MV-4-11 (cell line): Measurements from ENCODE around the gene GPN2.
"Not testable (repeated sequence)": the region's sequence is repeated elsewhere in the genome, so short reads cannot be mapped to it uniquely, and the experiment has no call there.

Experiments
- DNase-seq: peaks from one replicate; lab custom pipeline; 2025; lab: John Stamatoyannopoulos, UW

Gene GPN2

DNA sequence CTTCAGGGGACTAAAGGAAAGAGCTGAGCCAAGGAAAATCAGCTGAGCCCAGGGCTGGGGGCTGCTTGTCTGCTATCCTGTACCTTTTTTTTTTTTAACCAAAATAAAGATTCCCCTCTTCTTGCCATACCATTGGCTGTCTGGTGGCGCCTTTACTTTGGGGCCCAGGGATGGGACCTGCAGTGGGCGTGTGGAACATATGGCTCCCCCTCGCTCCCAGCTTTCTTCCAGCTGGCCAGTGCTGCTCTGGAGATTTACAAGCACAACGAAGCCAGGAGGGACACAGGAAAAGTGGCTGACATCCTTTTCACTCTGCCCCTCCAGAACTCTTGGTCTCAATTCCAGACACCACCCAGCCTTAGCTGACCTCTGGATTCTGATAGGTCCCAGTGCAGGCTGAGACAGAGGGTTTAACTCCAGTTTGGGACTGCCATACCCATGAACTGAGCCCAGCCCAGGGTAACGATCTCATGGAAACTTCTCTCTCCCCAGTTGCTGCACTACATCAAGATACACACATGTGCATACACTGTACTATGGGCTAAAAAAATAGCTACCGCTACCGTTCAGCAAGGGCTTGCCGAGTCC is 32.5 kb downstream of the GPN2 start:
- no peak for DNase-seq

- no peak for DNase-seq
Measured at GRCh38 chr1:26856604-26857469, 33.2 kb downstream of the GPN2 start.

GRCh38 chr1:26856181-26856580 is 33.9 kb downstream of the GPN2 start:
- no peak for DNase-seq

DNA sequence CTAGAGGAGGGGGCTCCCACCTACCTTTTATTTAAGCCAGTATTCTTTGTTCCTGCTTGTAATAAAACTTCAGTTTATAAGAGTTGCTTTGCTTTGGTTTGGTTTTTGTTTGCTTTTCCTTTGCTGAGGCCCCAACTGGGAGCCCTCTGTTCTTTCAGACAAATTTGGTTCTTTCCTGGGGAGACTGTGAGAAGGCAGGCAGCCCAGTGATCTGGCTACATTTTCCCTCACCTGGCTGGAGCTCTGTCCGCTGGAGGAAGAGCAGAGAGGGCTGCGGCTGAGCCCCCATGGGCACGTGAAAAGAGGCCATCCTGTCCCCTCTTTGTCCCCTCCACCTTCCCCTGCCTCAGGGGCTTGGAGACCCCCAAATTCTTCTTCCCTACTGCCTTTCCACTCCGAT is 34.4 kb downstream of the GPN2 start:
- no peak for DNase-seq

- DNase-seq: no peak
Measured at GRCh38 chr1:26854906-26855305, 35.2 kb downstream of the GPN2 start.

GRCh38 chr1:26853600-26853999 is 36.5 kb downstream of the GPN2 start:
- DNase-seq: no peak

DNA sequence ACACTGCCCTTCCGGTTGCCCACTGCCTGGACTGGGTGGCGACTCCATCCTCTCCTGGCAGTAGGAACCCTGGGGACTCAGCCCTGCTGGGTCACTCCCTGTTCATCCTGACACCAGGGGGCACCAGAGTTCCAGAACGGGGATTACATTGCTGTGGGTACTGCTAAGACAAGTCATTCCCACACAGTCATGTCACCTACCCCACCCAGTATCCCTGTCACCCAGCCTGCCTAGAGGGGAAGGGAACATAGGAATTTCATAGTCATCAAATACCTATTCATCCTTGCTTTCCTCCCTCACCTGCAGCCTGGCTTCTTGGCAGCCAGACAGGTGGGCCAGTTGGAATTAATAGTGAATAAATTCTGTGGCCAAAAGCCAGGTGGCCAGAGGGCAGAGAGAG is 36.9 kb downstream of the GPN2 start:
- peak; percentile 60 for DNase-seq

GRCh38 chr1:26852701-26853100 is 37.4 kb downstream of the GPN2 start:
- no peak for DNase-seq

- DNase-seq: no peak
Measured at GRCh38 chr1:26851106-26851684, 38.9 kb downstream of the GPN2 start.

DNA sequence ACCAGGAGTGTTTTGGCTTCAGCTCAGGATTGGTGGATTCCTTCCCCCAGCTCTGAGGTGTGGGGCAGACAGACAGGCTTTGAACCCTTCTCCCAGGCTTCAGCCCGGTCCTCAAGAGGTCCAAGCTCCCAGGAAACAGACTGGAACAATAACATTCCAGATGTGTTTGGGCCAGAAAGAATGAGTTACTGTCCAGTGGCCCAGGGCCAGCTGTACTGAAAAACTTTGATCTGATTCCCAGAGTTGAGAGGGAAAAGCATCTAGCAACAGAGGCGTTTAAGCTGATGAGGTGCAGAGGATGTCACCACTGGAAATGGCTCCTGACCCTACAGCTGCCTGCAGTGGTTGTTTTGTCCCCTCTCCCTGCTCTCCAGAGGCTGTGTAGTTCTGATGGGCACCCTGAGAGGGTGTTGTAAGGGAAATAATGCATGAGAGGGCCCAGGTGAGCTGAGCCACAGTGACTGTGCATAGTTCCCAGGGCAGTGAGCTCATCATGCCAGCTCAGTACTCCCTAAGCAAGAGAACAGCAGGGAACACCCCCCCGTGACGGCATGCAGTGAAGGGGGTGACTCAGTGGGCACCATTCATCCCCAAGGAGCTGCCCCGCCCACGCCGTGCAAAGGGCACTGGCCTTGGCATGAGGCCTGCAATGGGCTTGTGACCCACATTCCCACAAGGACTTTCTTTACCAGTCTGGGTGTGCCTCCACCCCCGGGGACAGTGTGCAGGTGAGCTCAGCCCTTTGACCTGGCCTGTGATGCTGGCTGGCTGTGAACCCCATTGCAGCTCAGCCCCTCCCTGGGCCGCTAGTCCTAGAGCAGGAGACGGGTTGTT is 40.9 kb downstream of the GPN2 start:
- no peak for DNase-seq

GRCh38 chr1:26848499-26848898 is 41.6 kb downstream of the GPN2 start:
- DNase-seq: no peak

DNA sequence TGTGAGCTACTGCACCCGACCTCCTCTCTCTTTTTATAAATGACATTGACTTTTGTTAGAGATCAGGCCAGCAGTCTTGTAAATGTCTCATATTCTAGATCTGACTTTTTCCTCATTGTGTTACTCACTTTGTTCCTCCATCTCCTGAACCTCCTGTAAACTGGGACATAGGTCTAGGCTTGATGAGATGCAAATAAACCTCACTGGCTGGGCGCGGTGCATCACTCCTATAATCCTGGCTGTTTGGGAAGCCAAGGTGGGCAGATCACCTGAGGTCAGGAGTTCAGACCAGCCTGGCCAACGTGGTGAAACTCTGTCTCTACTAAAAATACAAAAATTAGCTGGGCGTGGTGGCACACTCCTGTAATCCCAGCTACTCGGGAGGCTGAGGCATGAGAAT is 42.3 kb downstream of the GPN2 start:
- DNase-seq: not testable (repeated sequence)

- DNase-seq: no peak
Measured at GRCh38 chr1:26844424-26845196, 45.5 kb downstream of the GPN2 start.

- no peak for DNase-seq
Measured at GRCh38 chr1:26839779-26840178, 50.3 kb downstream of the GPN2 start.

GRCh38 chr1:26839339-26839722 is 50.8 kb downstream of the GPN2 start:
- DNase-seq: no peak

GRCh38 chr1:26838474-26839338 is 51.4 kb downstream of the GPN2 start:
- peak; percentile 95 for DNase-seq

DNA sequence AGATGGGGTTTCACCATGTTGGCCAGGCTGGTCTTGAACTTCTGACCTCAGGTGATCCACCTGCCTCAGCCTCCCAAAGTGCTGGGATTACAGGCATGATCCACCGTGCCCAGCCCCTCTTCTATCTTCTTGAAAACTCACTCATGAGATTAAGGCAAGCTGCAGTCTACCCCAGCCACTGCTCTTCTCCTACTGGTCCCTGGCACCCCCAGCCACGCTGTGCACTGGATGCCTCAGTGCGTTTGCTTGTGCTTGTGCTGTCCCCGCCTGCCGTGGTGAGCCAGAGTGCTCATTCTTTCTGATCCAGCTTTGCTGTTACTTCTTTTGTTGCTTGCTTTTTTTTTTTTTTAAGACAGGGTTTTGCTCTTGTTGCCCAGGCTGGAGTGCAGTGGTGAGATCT is 52.4 kb downstream of the GPN2 start:
- DNase-seq: not testable (repeated sequence)

- peak; percentile 22 for DNase-seq
Measured at GRCh38 chr1:26833432-26834405, 56.4 kb downstream of the GPN2 start.

DNA sequence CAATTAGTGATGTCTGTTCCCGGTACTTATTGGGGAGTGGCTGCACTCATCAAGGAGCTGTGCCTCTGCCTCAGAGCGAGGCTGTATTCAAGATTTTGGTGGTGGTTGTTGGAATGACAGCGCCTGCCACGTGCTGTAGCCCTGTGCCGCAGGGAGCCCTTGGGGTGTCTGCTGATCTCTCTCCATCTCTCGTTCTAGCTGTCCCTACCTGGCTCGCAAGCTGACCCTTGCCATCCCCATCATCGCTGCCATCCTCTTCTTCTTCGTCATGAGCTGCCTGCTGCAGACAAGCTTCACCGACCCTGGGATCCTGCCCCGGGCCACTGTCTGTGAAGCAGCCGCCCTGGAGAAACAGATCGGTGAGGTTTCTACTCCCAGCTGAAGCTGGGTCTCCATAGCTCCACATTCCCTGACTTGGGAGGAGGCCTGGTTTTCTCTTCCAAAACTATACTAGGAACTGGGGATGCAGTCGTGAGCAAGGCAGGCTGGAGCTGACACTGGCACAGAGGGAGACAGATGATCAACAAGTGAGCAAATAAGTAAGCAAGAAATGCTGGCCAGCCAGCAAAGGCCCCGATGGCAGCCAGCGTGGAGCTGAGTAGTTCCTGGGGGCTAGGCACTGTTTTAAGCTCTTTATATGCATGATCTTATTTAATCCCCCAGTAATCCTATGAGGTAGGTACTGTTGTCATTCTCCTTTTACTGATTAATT is 57.7 kb downstream of the GPN2 start:
- DNase-seq: no peak
